Caco-2 (cell line): ENCODE data around the gene PRDM2. TPM values are rescaled to one million over a fixed set of nuclear protein-coding genes. Genes with fewer than 3 reads are reported as not detected.

ENCODE experiments used
- BruUV-seq: library from RNA; stranded (reverse); fragments of 400-500 nt; replicated peaks from 2 replicates; lab custom pipeline; 2021; lab: Mats Ljungman, UMichigan
- CTCF ChIA-PET: fragments of 300-600 bp; sonication (Branson Sonifier 250); formaldehyde crosslinking; loops from one replicate; lab custom pipeline; 2022; ENCODE audit warnings: antibody characterized with exemption; lab: Charles Lee
- POLR2A ChIA-PET: fragments of 300-600 bp; sonication (Branson Sonifier 250); formaldehyde crosslinking; loops from one replicate; lab custom pipeline; 2022; ENCODE audit warnings: antibody characterized with exemption; lab: Charles Lee
- DNase-seq, 2 experiments: peaks; one replicate each; pipeline versions ENCODE4 v3.0.0 to v3.0.0-alpha.2; 2020 to 2022
- H3K27me3 ChIP-seq: replicated peaks from 2 replicates; pipeline ENCODE4 v1.6.0; 2011; ENCODE audit warnings: low read length; ENCODE audit not compliant: control insufficient read depth, insufficient read depth
- H3K36me3 ChIP-seq: 2 replicates; pipeline ENCODE4 v1.5.1; 2011; ENCODE audit warnings: low read length; ENCODE audit not compliant: control insufficient read depth, insufficient read depth
- H3K4me1 ChIP-seq: fragments of 250-450 bp; sonication (Bioruptor Pico); 2 replicates; pipeline ENCODE4 v1.5.1; 2020; ENCODE audit warnings: mild to moderate bottlenecking
- H3K4me3 ChIP-seq: 2 replicates; pipeline ENCODE4 v1.5.1; 2011; ENCODE audit warnings: low read depth, mild to moderate bottlenecking, control low read depth, low read length
- H3K9me3 ChIP-seq: fragments of 250-450 bp; sonication (Bioruptor Pico); 2 replicates; pipeline ENCODE4 v1.5.1; 2020; ENCODE audit warnings: mild to moderate bottlenecking, moderate library complexity
- H3K27ac Mint-ChIP-seq: one replicate; pipeline ENCODE4 v1.8.0; 2022; ENCODE audit warnings: mixed read lengths; ENCODE audit not compliant: unreplicated experiment
- H3K27me3 Mint-ChIP-seq: one replicate; pipeline ENCODE4 v1.8.0; 2022; ENCODE audit warnings: mixed read lengths; ENCODE audit not compliant: insufficient read depth, unreplicated experiment
- H3K36me3 Mint-ChIP-seq: one replicate; pipeline ENCODE4 v1.8.0; 2022; ENCODE audit warnings: mild to moderate bottlenecking, mixed read lengths; ENCODE audit not compliant: insufficient read depth, unreplicated experiment
- H3K4me1 Mint-ChIP-seq: one replicate; pipeline ENCODE4 v1.8.0; 2022; ENCODE audit warnings: low read depth, mixed read lengths; ENCODE audit not compliant: unreplicated experiment
- H3K4me3 Mint-ChIP-seq: one replicate; pipeline ENCODE4 v1.8.0; 2022; ENCODE audit warnings: mild to moderate bottlenecking, moderate library complexity, mixed read lengths; ENCODE audit not compliant: unreplicated experiment
- H3K9me3 Mint-ChIP-seq: one replicate; pipeline ENCODE4 v1.8.0; 2022; ENCODE audit warnings: mixed read lengths; ENCODE audit not compliant: unreplicated experiment
- CTCF ChIP-seq, 2 experiments: fragments of 200-600 bp in 1 of 2; IDR thresholded peaks; 1 replicate in 1 of 2; 2 replicates in 1 of 2; pipeline versions ENCODE4 v1.5.1 to v1.8.0; 2011 to 2022; ENCODE audit warnings: antibody characterized with exemption in 1 of 2, control low read depth in 1 of 2, inconsistent platforms in 1 of 2, low read depth in 1 of 2, low read length in 1 of 2, mild to moderate bottlenecking in 1 of 2, moderate library complexity in 1 of 2; ENCODE audit not compliant: insufficient read depth in 1 of 2, severe bottlenecking in 1 of 2, unreplicated experiment in 1 of 2
- intact Hi-C: fragments of 100-400 bp; cut with micrococcal nuclease; formaldehyde crosslinking; loops from one replicate; pipeline ENCODE4 v1.10.0; 2022; ENCODE audit not compliant: unreplicated experiment
- total RNA-seq: library from RNA; stranded (reverse); gene quantifications from 2 replicates; pipeline ENCODE4 v1.2.3, GENCODE V29; 2022

PRDM2 gene
- total RNA-seq, 1 experiment from 2014 or later, result 32.7 TPM

DNA sequence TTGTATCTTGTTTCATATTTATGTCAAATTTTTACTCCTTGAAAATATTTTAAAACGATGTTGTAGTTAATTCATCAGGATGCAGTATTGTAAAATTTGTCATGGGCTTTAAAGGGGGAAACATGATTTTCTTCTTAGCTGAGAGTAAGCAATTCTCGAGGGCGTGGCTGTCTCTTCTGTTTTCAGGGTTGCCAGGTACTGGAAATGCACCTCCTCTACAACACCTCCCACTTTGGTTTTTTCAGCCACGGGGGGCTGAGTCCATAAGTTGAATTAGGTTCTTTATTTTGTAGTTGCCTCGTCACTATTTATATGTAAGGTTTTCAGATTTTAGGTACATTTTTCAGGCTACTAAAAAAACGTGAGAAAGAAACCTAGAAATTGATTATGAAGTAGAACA lies 64.0 kb downstream of the PRDM2 start:
- Histone ChIP-seq H3K36me3 (no peaks in the 10 kb centered on the region), H3K4me1 (peaks cover 35% of the 10 kb centered on the region), H3K9me3 (no peaks in the 10 kb centered on the region), H3K4me3 (no peak overlapping the region), H3K27me3 (no peaks in the 10 kb centered on the region)
- H3K36me3 Mint-ChIP-seq, result peaks cover 13% of the 10 kb centered on the region
- no peak for DNase-seq
- TF ChIP-seq CTCF (IDR thresholded peaks at IDR 0.05; ENCODE audit: insufficient read depth in 1 of 2, low read depth in 1 of 2, low read length in 1 of 2, severe bottlenecking in 1 of 2, unreplicated experiment in 1 of 2), result no peak
- ChIA-PET POLR2A (no interaction called here), CTCF (interaction anchor here (0.6 kb wide), 1 partner anchor 15 kb away, joined by 3 read pairs; no protein-coding TSS in a partner anchor)
- H3K4me3 Mint-ChIP-seq, result no peak overlapping the region
- H3K27me3 Mint-ChIP-seq, result no peaks in the 10 kb centered on the region
- H3K9me3 Mint-ChIP-seq, result no peaks in the 10 kb centered on the region
- intact Hi-C loops, result no loop called here
- H3K27ac Mint-ChIP-seq, result no peak overlapping the region
- no peaks in the 10 kb centered on the region for H3K4me1 Mint-ChIP-seq
- no TSS peak for BruUV-seq

- no peak for DNase-seq
- no peaks in the 10 kb centered on the region for H3K36me3 ChIP-seq
- POLR2A ChIA-PET, result no interaction called here
- no peak for TF ChIP-seq CTCF (IDR thresholded peaks at IDR 0.05; ENCODE audit: insufficient read depth in 1 of 2, low read depth in 1 of 2, low read length in 1 of 2, severe bottlenecking in 1 of 2, unreplicated experiment in 1 of 2)
- H3K27me3 ChIP-seq, result no peaks in the 10 kb centered on the region
- no peaks in the 10 kb centered on the region for H3K9me3 ChIP-seq
- intact Hi-C loops, result no loop called here
- CTCF ChIA-PET, result interaction anchor here (0.6 kb wide), 2 partner anchors 15 to 1062 kb away, joined by 3 to 4 read pairs; no protein-coding TSS in a partner anchor
- H3K4me1 ChIP-seq, result peaks cover 29% of the 10 kb centered on the region
- no peak overlapping the region for H3K4me3 ChIP-seq
- Mint-ChIP-seq H3K4me3 (no peak overlapping the region), H3K36me3 (peaks cover 12% of the 10 kb centered on the region), H3K9me3 (no peaks in the 10 kb centered on the region), H3K4me1 (no peaks in the 10 kb centered on the region), H3K27ac (no peak overlapping the region), H3K27me3 (no peaks in the 10 kb centered on the region)
- BruUV-seq, result no TSS peak
Observed at GRCh38 chr1:13764588-13765332, 64.8 kb downstream of the PRDM2 start.

DNA sequence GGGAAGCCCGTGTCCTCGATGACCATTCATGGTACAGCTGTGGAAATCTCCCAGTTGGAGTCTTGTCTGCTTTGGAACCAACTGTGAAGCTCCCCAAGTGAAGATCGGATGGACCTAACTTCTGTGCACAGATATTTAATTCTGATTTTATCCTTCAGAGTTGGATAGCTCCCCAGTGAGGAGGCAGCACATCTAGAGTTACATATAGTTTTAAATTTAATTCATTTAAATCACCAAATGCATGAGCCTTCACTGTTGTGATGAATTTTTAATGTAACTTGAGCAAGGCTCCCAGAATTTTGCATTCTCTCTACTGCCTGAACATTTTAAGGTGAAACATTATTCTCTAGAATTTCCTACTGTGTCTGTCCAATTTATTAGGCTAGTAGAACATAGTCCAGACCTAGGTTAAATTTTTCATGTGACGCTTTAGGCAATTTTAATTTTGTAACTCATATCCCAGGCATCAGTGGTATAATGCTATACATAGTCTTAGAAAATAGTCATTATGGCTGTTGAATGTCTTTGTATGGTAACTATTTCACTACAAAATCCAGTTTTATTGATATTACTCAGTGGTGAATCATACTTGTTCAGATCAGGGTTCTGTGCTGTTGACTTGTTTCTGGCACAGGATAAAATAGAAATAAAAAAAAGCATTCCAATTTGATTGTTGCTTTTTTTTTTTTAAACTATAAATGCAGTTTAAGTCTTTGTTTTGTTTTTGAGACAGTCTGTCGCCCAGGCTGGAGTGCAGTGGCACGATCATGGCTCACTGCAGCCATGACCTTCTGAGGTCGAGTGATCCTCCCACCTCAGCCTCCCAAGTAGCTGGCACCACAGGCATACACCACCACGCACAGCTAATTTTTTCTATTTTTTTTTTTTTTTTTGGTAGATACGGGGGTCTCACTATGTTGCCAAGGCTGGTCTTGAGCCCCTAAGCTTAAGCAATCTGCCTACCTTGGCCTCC lies 66.9 kb downstream of the PRDM2 start:
- no peaks in the 10 kb centered on the region for H3K9me3 ChIP-seq
- Mint-ChIP-seq H3K36me3 (peaks cover 19% of the 10 kb centered on the region), H3K9me3 (no peaks in the 10 kb centered on the region), H3K27ac (no peak overlapping the region), H3K4me3 (no peak overlapping the region), H3K27me3 (no peaks in the 10 kb centered on the region), H3K4me1 (peaks cover 3% of the 10 kb centered on the region)
- intact Hi-C loops, result no loop called here
- ChIA-PET CTCF (no interaction called here), POLR2A (no interaction called here)
- no peaks in the 10 kb centered on the region for H3K27me3 ChIP-seq
- no TSS peak for BruUV-seq
- no peak for TF ChIP-seq CTCF (IDR thresholded peaks at IDR 0.05; ENCODE audit: insufficient read depth in 1 of 2, low read depth in 1 of 2, low read length in 1 of 2, severe bottlenecking in 1 of 2, unreplicated experiment in 1 of 2)
- H3K4me1 ChIP-seq, result peaks cover 14% of the 10 kb centered on the region
- no peak overlapping the region for H3K4me3 ChIP-seq
- H3K36me3 ChIP-seq, result no peaks in the 10 kb centered on the region
- no peak for DNase-seq
